ENCODE data around the gene CCDC122. TPM values are rescaled to one million over a fixed set of nuclear protein-coding genes. Genes with fewer than 3 reads are reported as not detected.

Gene CCDC122
- total RNA-seq, 1 experiment from 2014 or later, result 7.9 TPM

GRCh38 chr13:43918636-43919035, 39.1 kb upstream of the CCDC122 start:
- no peaks in the 10 kb centered on the region for H3F3A ChIP-seq (ENCODE audit: insufficient read depth, low read depth)
- intact Hi-C loops (cut with micrococcal nuclease; ENCODE audit: unreplicated experiment), result no loop called here
- no peaks in the 10 kb centered on the region for H3K27me3 ChIP-seq (ENCODE audit: insufficient read depth, low read depth)
- H3K9me2 ChIP-seq (ENCODE audit: insufficient read depth), result no peaks in the 10 kb centered on the region
- POLR2A ChIA-PET (ENCODE audit: unreplicated experiment), result no interaction called here
- CTCF ChIA-PET, result no interaction called here
- H3K4me1 ChIP-seq (replicated peaks; ENCODE audit: insufficient read depth), result no peaks in the 10 kb centered on the region
- H3K36me3 ChIP-seq (ENCODE audit: low read depth), result no peaks in the 10 kb centered on the region
- H3K27ac ChIP-seq, result no peak overlapping the region
- H3K9me3 ChIP-seq (ENCODE audit: insufficient read depth, low read depth), result no peaks in the 10 kb centered on the region
- no peak overlapping the region for H3K4me2 ChIP-seq
- H3K79me2 ChIP-seq (ENCODE audit: low read depth), result no peaks in the 10 kb centered on the region
- no TSS peak for BruUV-seq (replicated peaks)
- H4K20me1 ChIP-seq (ENCODE audit: insufficient read depth), result no peaks in the 10 kb centered on the region
- no peak for DNase-seq
- no peak overlapping the region for H3K4me3 ChIP-seq
- no peak overlapping the region for H2AFZ ChIP-seq
- TF ChIP-seq EZH2 (IDR thresholded peaks at IDR 0.05; ENCODE audit: low read depth) (no peak), CTCF (conservative IDR thresholded peaks at IDR 0.05) (no peak)

GRCh38 chr13:43916828-43917227, 37.3 kb upstream of the CCDC122 start:
- no peaks in the 10 kb centered on the region for H3F3A ChIP-seq (ENCODE audit: insufficient read depth, low read depth)
- POLR2A ChIA-PET (ENCODE audit: unreplicated experiment), result no interaction called here
- no peak overlapping the region for H3K4me2 ChIP-seq
- no peaks in the 10 kb centered on the region for H3K27me3 ChIP-seq (ENCODE audit: insufficient read depth, low read depth)
- H3K4me1 ChIP-seq (replicated peaks; ENCODE audit: insufficient read depth), result no peaks in the 10 kb centered on the region
- no peak overlapping the region for H2AFZ ChIP-seq
- intact Hi-C loops (cut with micrococcal nuclease; ENCODE audit: unreplicated experiment), result no loop called here
- TF ChIP-seq EZH2 (IDR thresholded peaks at IDR 0.05; ENCODE audit: low read depth), result no peak
- TF ChIP-seq CTCF (conservative IDR thresholded peaks at IDR 0.05), result no peak
- no peak overlapping the region for H3K27ac ChIP-seq
- H3K4me3 ChIP-seq, result no peak overlapping the region
- H4K20me1 ChIP-seq (ENCODE audit: insufficient read depth), result no peaks in the 10 kb centered on the region
- H3K79me2 ChIP-seq (ENCODE audit: low read depth), result no peaks in the 10 kb centered on the region
- no peaks in the 10 kb centered on the region for H3K36me3 ChIP-seq (ENCODE audit: low read depth)
- CTCF ChIA-PET, result no interaction called here
- no TSS peak for BruUV-seq (replicated peaks)
- no peaks in the 10 kb centered on the region for H3K9me3 ChIP-seq (ENCODE audit: insufficient read depth, low read depth)
- no peak for DNase-seq
- no peaks in the 10 kb centered on the region for H3K9me2 ChIP-seq (ENCODE audit: insufficient read depth)

GRCh38 chr13:43915451-43915850, 35.9 kb upstream of the CCDC122 start:
- Histone ChIP-seq H3K4me2 (no peak overlapping the region), H3K4me1 (replicated peaks; ENCODE audit: insufficient read depth) (no peaks in the 10 kb centered on the region), H3K27me3 (ENCODE audit: insufficient read depth, low read depth) (no peaks in the 10 kb centered on the region), H3K27ac (no peak overlapping the region), H3K4me3 (no peak overlapping the region), H3F3A (ENCODE audit: insufficient read depth, low read depth) (no peaks in the 10 kb centered on the region), H2AFZ (no peak overlapping the region), H3K36me3 (ENCODE audit: low read depth) (no peaks in the 10 kb centered on the region), H3K9me3 (ENCODE audit: insufficient read depth, low read depth) (no peaks in the 10 kb centered on the region), H3K9me2 (ENCODE audit: insufficient read depth) (no peaks in the 10 kb centered on the region), H4K20me1 (ENCODE audit: insufficient read depth) (no peaks in the 10 kb centered on the region), H3K79me2 (ENCODE audit: low read depth) (no peaks in the 10 kb centered on the region)
- BruUV-seq (replicated peaks), result no TSS peak
- CTCF ChIA-PET, result no interaction called here
- no peak for TF ChIP-seq EZH2 (IDR thresholded peaks at IDR 0.05; ENCODE audit: low read depth)
- POLR2A ChIA-PET (ENCODE audit: unreplicated experiment), result interaction anchor here (0.6 kb wide), 1 partner anchor 521 kb away, joined by 26 read pairs; no protein-coding TSS in a partner anchor
- intact Hi-C loops (cut with micrococcal nuclease; ENCODE audit: unreplicated experiment), result no loop called here
- no peak for DNase-seq

- H2AFZ ChIP-seq, result no peak overlapping the region
- no peaks in the 10 kb centered on the region for H3K27me3 ChIP-seq (ENCODE audit: insufficient read depth, low read depth)
- intact Hi-C loops (cut with micrococcal nuclease; ENCODE audit: unreplicated experiment), result no loop called here
- H3K4me2 ChIP-seq, result no peak overlapping the region
- H3F3A ChIP-seq (ENCODE audit: insufficient read depth, low read depth), result 0 out of 2 replicates have a peak, but pooled peaks cover 10% of the 10 kb centered on the region
- no peaks in the 10 kb centered on the region for H3K9me2 ChIP-seq (ENCODE audit: insufficient read depth)
- CTCF ChIA-PET, result no interaction called here
- no peaks in the 10 kb centered on the region for H3K79me2 ChIP-seq (ENCODE audit: low read depth)
- DNase-seq, result no peak
- BruUV-seq (replicated peaks), result no TSS peak
- no peak overlapping the region for H3K4me3 ChIP-seq
- no peaks in the 10 kb centered on the region for H3K9me3 ChIP-seq (ENCODE audit: insufficient read depth, low read depth)
- no peaks in the 10 kb centered on the region for H3K36me3 ChIP-seq (ENCODE audit: low read depth)
- no peak overlapping the region for H3K27ac ChIP-seq
- no peaks in the 10 kb centered on the region for H4K20me1 ChIP-seq (ENCODE audit: insufficient read depth)
- peaks cover 12% of the 10 kb centered on the region for H3K4me1 ChIP-seq (replicated peaks; ENCODE audit: insufficient read depth)
- POLR2A ChIA-PET (ENCODE audit: unreplicated experiment), result interaction anchor here (0.7 kb wide), 1 partner anchor 920 kb away, joined by 16 read pairs; no protein-coding TSS in a partner anchor
- TF ChIP-seq CTCF (conservative IDR thresholded peaks at IDR 0.05), result no peak
- TF ChIP-seq EZH2 (IDR thresholded peaks at IDR 0.05; ENCODE audit: low read depth), result no peak
Observed at GRCh38 chr13:43911871-43912270, 32.3 kb upstream of the CCDC122 start.
